ENCODE measurements around the gene PPARG. TPM values are rescaled to one million over a fixed set of nuclear protein-coding genes. Genes with fewer than 3 reads are reported as not detected.
"Not testable (repeated sequence)": the region's sequence is repeated elsewhere in the genome, so short reads cannot be mapped to it uniquely, and the experiment has no call there.

The PPARG gene
- total RNA-seq, 4 donors from 2014 or later = 20.0 to 64.2 (median 29.6) TPM

DNA sequence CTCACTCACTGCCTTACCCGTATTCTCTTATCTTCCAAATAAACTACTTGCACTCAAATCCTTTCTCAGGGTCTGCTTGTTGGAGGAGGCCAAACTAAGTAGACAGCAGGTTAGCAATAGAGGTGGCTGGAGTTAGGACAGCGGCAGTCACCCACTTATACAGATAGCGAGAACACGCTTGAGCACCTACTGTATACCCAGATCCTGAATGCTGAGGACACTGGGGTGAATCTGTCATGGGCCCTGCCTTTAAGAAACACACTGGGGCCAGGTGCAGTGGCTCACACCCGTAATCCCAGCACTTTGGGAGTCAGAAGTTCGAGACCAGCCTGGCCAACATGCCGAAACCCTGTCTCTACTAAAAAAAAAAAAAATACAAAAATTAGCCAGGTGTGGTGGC lies 157.4 kb downstream of the PPARG start:
- TF ChIP-seq POLR2A (IDR thresholded peaks at IDR 0.05) = no peak
- TF ChIP-seq, protein P1, sequence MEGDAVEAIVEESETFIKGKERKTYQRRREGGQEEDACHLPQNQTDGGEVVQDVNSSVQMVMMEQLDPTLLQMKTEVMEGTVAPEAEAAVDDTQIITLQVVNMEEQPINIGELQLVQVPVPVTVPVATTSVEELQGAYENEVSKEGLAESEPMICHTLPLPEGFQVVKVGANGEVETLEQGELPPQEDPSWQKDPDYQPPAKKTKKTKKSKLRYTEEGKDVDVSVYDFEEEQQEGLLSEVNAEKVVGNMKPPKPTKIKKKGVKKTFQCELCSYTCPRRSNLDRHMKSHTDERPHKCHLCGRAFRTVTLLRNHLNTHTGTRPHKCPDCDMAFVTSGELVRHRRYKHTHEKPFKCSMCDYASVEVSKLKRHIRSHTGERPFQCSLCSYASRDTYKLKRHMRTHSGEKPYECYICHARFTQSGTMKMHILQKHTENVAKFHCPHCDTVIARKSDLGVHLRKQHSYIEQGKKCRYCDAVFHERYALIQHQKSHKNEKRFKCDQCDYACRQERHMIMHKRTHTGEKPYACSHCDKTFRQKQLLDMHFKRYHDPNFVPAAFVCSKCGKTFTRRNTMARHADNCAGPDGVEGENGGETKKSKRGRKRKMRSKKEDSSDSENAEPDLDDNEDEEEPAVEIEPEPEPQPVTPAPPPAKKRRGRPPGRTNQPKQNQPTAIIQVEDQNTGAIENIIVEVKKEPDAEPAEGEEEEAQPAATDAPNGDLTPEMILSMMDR (IDR thresholded peaks at IDR 0.05) = no peak
- TF ChIP-seq EP300 (IDR thresholded peaks at IDR 0.05) = no peak
- no peak overlapping the region for H3K27ac ChIP-seq
- WGBS, 2 donors = 90 to 93% methylated on average over 7 of the region's 7 CpGs
- no peaks in the 10 kb centered on the region for H3K27me3 ChIP-seq
- peaks cover 0 to 9% (median 0%) of the 10 kb centered on the region in 4 donors for H3K4me1 ChIP-seq
- no peaks in the 10 kb centered on the region for H3K36me3 ChIP-seq
- no peak overlapping the region for H3K4me3 ChIP-seq
- H3K9me3 ChIP-seq = no peaks in the 10 kb centered on the region
- DNase-seq (ENCODE audit: low spot score in 2 of 2) = no peak

DNA sequence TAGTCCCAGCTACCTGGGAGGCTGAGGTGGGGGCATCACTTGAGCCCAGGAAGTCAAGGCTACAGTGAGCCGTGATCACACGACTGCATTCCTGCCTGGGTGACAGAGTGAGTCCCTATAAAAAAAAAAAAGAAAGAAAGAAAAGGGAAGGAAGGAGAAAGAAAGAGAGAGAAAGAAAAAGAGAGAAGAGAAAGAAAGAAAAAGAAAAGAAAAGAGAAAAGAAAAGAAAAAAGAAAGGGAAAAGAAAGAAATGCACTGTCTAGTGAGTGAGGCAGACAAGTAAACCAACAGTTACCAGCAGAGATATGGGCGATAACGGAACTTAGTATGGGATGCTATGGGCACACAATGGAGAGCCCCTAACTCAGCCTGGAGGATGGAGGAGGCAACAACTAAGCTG lies 158.2 kb downstream of the PPARG start:
- Histone ChIP-seq H3K36me3 (no peaks in the 10 kb centered on the region), H3K27ac (no peak overlapping the region), H3K4me1 (peaks cover 0 to 6% (median 0%) of the 10 kb centered on the region in 4 donors), H3K27me3 (no peaks in the 10 kb centered on the region), H3K9me3 (peaks cover 0 to 5% (median 0%) of the 10 kb centered on the region in 4 donors), H3K4me3 (no peak overlapping the region)
- TF ChIP-seq POLR2A (IDR thresholded peaks at IDR 0.05) (no peak), EP300 (IDR thresholded peaks at IDR 0.05) (no peak)
- TF ChIP-seq, protein P1 (IDR thresholded peaks at IDR 0.05) = no peak
- 89 to 91% methylated on average over 4 of the region's 4 CpGs for WGBS, 2 donors
- DNase-seq (ENCODE audit: low spot score in 2 of 2) = no peak

DNA sequence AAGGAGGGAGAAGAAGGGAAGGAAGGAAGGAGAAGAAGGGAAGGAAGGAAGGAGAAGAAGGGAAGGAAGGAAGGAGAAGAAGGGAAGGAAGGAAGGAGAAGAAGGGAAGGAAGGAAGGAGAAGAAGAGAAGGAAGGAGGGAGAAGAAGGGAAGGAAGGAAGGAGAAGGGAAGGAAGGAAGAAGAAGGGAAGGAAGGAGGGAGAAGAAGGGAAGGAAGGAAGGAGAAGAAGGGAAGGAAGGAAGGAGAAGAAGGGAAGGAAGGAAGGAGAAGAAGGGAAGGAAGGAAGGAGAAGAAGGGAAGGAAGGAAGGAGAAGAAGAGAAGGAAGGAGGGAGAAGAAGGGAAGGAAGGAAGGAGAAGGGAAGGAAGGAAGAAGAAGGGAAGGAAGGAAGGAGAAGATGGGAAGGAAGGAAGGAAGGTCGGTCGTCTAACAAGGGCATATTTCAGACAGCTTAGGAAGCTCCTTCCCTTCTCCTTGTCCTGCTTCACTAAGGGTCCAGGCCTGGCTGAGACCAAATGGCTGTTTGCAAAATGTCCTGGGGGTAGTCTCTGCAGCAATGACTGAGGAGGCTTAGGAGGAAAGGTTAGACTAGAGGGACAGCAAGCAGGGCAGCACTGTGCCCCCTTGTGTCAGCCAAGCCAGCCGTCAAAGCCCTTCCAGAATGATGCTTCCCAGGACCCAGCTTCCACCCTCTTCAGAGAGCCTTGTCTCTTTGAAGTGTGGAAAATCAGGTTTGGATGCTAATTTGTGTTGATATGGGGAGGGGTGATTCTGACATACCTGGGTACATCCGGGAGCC lies 159.7 kb downstream of the PPARG start:
- H3K4me1 ChIP-seq; H3K27me3 ChIP-seq; H3K36me3 ChIP-seq; DNase-seq (ENCODE audit: low spot score in 2 of 2); H3K9me3 ChIP-seq; H3K4me3 ChIP-seq; H3K27ac ChIP-seq: not testable (repeated sequence)
- WGBS, 2 donors = 75 to 81% methylated on average over 4 of the region's 4 CpGs

DNA sequence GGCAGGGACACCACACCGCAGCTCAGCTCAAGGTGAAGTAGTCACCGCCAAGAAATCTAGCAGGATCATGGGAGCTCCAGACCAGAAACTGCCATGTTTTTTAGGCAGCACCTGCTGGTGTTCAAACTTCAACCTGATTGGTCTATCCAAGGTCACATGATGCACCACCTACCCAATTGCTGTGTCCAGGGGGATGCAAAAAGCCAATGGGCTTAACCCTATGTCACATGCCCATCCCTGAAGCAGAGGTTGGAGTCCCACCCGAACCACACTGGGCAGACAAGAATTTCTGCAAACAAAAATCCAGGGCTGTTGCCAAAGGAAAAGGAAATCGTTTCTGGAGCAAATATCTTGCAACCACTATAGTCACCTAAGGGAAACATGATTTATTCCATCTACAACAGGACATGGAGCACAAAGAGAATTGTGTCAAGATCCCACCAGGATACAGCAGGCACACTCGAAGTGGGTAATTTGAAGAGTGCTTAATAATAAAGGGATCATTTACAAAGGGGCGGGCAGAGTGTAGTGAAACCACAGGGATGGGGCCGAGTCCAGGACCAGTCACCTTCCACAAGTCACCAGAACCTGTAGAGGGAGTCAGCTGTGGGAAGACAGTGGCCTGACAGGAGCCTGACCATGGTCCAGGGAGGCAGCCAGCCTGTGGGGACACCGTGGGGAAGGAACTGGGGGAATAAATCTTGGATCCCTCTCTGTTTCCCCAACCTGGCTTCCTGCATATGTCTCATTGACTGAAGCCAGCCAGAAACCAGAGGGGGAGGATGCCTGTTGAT lies 161.2 kb downstream of the PPARG start:
- no peak overlapping the region for H3K4me3 ChIP-seq
- TF ChIP-seq POLR2A (IDR thresholded peaks at IDR 0.05) (no peak), EP300 (IDR thresholded peaks at IDR 0.05) (no peak)
- TF ChIP-seq, protein P1 (IDR thresholded peaks at IDR 0.05) = no peak
- H3K27me3 ChIP-seq = no peaks in the 10 kb centered on the region
- H3K36me3 ChIP-seq = no peaks in the 10 kb centered on the region
- no peak overlapping the region for H3K27ac ChIP-seq
- WGBS, 2 donors = 68 to 70% methylated on average over 8 of the region's 8 CpGs
- DNase-seq (ENCODE audit: low spot score in 2 of 2) = no peak
- H3K9me3 ChIP-seq = peaks cover 0 to 5% (median 0%) of the 10 kb centered on the region in 4 donors
- no peaks in the 10 kb centered on the region for H3K4me1 ChIP-seq

DNA sequence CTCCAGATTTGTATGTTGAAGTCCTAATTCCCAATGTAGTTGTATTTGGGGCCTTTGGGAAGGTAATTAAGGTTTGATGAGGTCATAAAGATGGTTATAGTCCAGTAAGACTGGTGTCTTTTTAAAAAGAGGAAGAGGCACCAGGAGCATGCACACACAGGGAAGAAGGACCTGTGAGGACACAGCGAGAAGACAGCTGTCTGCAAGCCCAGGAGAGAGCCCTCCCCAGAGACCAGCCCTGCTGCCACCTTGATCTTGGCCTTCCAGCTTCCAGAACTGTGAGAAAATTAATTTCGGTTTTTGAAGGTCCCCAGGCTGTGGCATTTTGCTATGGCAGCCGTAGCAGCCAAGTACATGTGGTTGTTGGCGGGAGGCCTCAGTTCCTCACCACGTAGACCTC lies 162.6 kb downstream of the PPARG start:
- Histone ChIP-seq H3K27ac (no peak overlapping the region), H3K4me1 (no peaks in the 10 kb centered on the region), H3K27me3 (no peaks in the 10 kb centered on the region), H3K4me3 (no peak overlapping the region), H3K9me3 (peaks cover 0 to 5% (median 0%) of the 10 kb centered on the region in 4 donors), H3K36me3 (no peaks in the 10 kb centered on the region)
- DNase-seq (ENCODE audit: low spot score in 2 of 2) = no peak
- 86 to 97% methylated on average over 5 of the region's 5 CpGs for WGBS, 2 donors
- TF ChIP-seq POLR2A (IDR thresholded peaks at IDR 0.05) (no peak), EP300 (IDR thresholded peaks at IDR 0.05) (no peak)
- TF ChIP-seq, protein P1 (IDR thresholded peaks at IDR 0.05) = no peak
